Keratinocyte (primary cell): Measurements from ENCODE around the gene LTBR. TPM values are rescaled to one million over a fixed set of nuclear protein-coding genes. Genes with fewer than 3 reads are reported as not detected.

Source experiments
- DNase-seq: peaks from one replicate; pipeline ENCODE4 v3.0.0-alpha.2; 2011; ENCODE audit warnings: low read depth, missing footprints, low spot score
- FAIRE-seq: peaks from 2 replicates; lab custom pipeline; 2011; peaks lifted over from hg19 to GRCh38; lab: Jason Lieb, UNC
- H2AFZ ChIP-seq: 2 replicates; pipeline ENCODE4 v1.6.0; 2012; ENCODE audit warnings: low read length, control low read depth, inconsistent platforms; ENCODE audit not compliant: control insufficient read depth
- H3K27ac ChIP-seq: 2 replicates; pipeline ENCODE4 v1.5.1; 2011; ENCODE audit warnings: low read length; ENCODE audit not compliant: control insufficient read depth, insufficient read depth
- H3K27me3 ChIP-seq: 3 replicates; pipeline ENCODE4 v1.6.0; 2011; ENCODE audit warnings: low read length; ENCODE audit not compliant: control insufficient read depth, insufficient read depth; ENCODE audit errors: extremely low read depth
- H3K36me3 ChIP-seq, 2 experiments: 2 replicates in 1 of 2; 3 replicates in 1 of 2; pipeline ENCODE4 v1.5.1; 2011; ENCODE audit warnings: low read length in 2 of 2, mild to moderate bottlenecking in 1 of 2; ENCODE audit not compliant: control insufficient read depth in 2 of 2, insufficient read depth in 2 of 2; ENCODE audit errors: extremely low read depth in 1 of 2
- H3K4me1 ChIP-seq: 3 replicates; pipeline ENCODE4 v1.5.1; 2011; ENCODE audit warnings: low read length; ENCODE audit not compliant: control insufficient read depth, insufficient read depth; ENCODE audit errors: extremely low read depth
- H3K4me2 ChIP-seq: 3 replicates; pipeline ENCODE4 v1.6.0; 2011; ENCODE audit warnings: low read depth, low read length; ENCODE audit not compliant: control insufficient read depth, insufficient read depth; ENCODE audit errors: extremely low read depth
- H3K4me3 ChIP-seq, 3 experiments: fragments of 200-600 bp in 1 of 3; sonication (generic) in 1 of 3; 2 replicates in 2 of 3; 3 replicates in 1 of 3; pipeline ENCODE4 v1.5.1; 2011 to 2016; ENCODE audit warnings: low read length in 3 of 3, mild to moderate bottlenecking in 3 of 3, control low read depth in 2 of 3, inconsistent platforms in 1 of 3, low read depth in 1 of 3, mixed read lengths in 1 of 3, mixed run types in 1 of 3, moderate library complexity in 1 of 3; ENCODE audit not compliant: control insufficient read depth in 2 of 3, insufficient read depth in 2 of 3; ENCODE audit errors: extremely low read depth in 1 of 3
- H3K79me2 ChIP-seq: 2 replicates; pipeline ENCODE4 v1.6.0; 2012; ENCODE audit warnings: low read length; ENCODE audit not compliant: control insufficient read depth, insufficient read depth
- H3K9ac ChIP-seq: 3 replicates; pipeline ENCODE4 v1.6.0; 2011; ENCODE audit warnings: low read length; ENCODE audit not compliant: control insufficient read depth, insufficient read depth; ENCODE audit errors: extremely low read depth
- H3K9me1 ChIP-seq: 3 replicates; pipeline ENCODE4 v1.6.0; 2011; ENCODE audit warnings: low read length; ENCODE audit not compliant: control insufficient read depth, insufficient read depth; ENCODE audit errors: extremely low read depth
- H3K9me3 ChIP-seq: 2 replicates; pipeline ENCODE4 v1.5.1; 2012; ENCODE audit warnings: low read depth, low read length; ENCODE audit not compliant: control insufficient read depth
- H4K20me1 ChIP-seq: 3 replicates; pipeline ENCODE4 v1.6.0; 2011; ENCODE audit warnings: low read length; ENCODE audit not compliant: control insufficient read depth, insufficient read depth; ENCODE audit errors: extremely low read depth
- CTCF ChIP-seq, 3 experiments: IDR thresholded peaks in 1 of 3; conservative IDR thresholded peaks in 1 of 3; optimal IDR thresholded peaks in 1 of 3; 2 replicates in 2 of 3; 3 replicates in 1 of 3; pipeline versions ENCODE3 to v1.5.1; 2011; ENCODE audit warnings: low read length in 3 of 3, mild to moderate bottlenecking in 3 of 3, moderate library complexity in 2 of 3, control low read depth in 1 of 3, inconsistent platforms in 1 of 3; ENCODE audit not compliant: insufficient read depth in 2 of 3; ENCODE audit errors: extremely low read depth in 1 of 3
- EZH2 ChIP-seq: IDR thresholded peaks from one replicate; pipeline ENCODE4 v1.6.1; 2012; ENCODE audit warnings: inconsistent platforms, mild to moderate bottlenecking, low read length, moderate library complexity
- dilution Hi-C: fragments of 300-500 bp; cut with MboI; formaldehyde crosslinking; loops from one replicate; pipeline ENCODE4 v1.7.0; 2020; ENCODE audit warnings: low sequenced_read_pairs; ENCODE audit not compliant: extremely low pct_ligation_motif_present
- polyA plus RNA-seq, 5 experiments: library from polyadenylated mRNA; depleted of rRNA in 3 of 5; stranded (reverse) in 3 of 5; stranded (forward) in 1 of 5; unstranded in 1 of 5; fragments of >200 nt; gene quantifications; 1 replicate in 1 of 5; 2 replicates in 3 of 5; 3 replicates in 1 of 5; pipeline versions ENCODE4 v1.2.1 to v1.2.3, GENCODE V29; 2011 to 2012; ENCODE audit warnings: missing spikeins in 2 of 5, low read depth in 1 of 5, low replicate concordance in 1 of 5

The LTBR gene
- polyA plus RNA-seq, 1 donor (not counting 4 experiments of a cell fraction or from before 2014, with no cell fraction given), result 42.7 TPM

- H3K27ac ChIP-seq, result peak overlapping the region; percentile 95
- H3K36me3 ChIP-seq, result no peaks in the 10 kb centered on the region
- TF ChIP-seq CTCF (optimal IDR thresholded peaks at IDR 0.05 in 1 of 3, IDR thresholded peaks at IDR 0.05 in 1 of 3, conservative IDR thresholded peaks at IDR 0.05 in 1 of 3; ENCODE audit: extremely low read depth in 1 of 3, insufficient read depth in 2 of 3, low read length in 3 of 3), result peak in 2 of 3 experiments; percentile 19 to 46
- TF ChIP-seq EZH2, result no peak
- peak overlapping the region; percentile 65 for H3K4me2 ChIP-seq
- FAIRE-seq (peak; percentile 93), DNase-seq (peak; percentile 93)
- no peaks in the 10 kb centered on the region for H4K20me1 ChIP-seq
- peak overlapping the region; percentile 66 for H3K9ac ChIP-seq
- H3K79me2 ChIP-seq, result peaks cover 20% of the 10 kb centered on the region
- H3K4me1 ChIP-seq, result peaks cover 72% of the 10 kb centered on the region
- peak overlapping the region in 2 of 3 experiments; percentile 19 to 47 for H3K4me3 ChIP-seq
- dilution Hi-C loops, result no loop called here
- no peaks in the 10 kb centered on the region for H3K9me1 ChIP-seq
- no peaks in the 10 kb centered on the region for H3K27me3 ChIP-seq
- no peaks in the 10 kb centered on the region for H3K9me3 ChIP-seq
- H2AFZ ChIP-seq, result no peak overlapping the region
Measured at GRCh38 chr12:6370994-6371754, 12.8 kb upstream of the LTBR start.

DNA sequence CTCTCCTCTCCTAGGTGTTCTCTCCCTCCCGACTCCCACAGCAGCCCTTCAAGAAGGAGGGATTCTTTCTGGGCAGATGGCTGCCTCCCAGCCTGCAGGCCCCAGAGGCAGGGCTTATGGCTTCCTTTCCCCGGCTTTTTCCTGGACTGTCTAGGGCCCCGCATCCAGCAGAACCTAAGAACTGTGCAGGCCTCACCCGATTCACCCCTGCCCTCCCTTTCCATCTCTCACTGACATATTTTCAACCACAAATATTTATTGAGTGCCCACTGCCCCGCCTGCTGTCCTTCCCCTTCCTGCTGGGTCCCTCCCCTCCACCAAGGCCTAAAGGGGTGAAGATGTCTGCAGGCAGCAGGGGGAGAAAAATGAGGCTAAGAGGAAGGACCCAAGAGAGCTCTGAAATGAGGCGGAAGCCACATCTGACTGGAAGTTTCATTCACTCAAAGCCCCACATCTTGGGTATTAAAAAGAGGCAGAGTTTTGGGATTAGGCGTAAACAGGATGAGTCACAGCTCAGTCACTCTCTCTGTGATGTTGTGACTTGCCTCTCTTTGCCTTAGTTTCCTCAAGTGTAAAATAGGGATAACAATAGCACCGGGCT is 11.5 kb upstream of the LTBR start:
- no peaks in the 10 kb centered on the region for H4K20me1 ChIP-seq
- peaks cover 20% of the 10 kb centered on the region for H3K79me2 ChIP-seq
- H3K27ac ChIP-seq, result peak overlapping the region; percentile 95
- H3K9me1 ChIP-seq, result no peaks in the 10 kb centered on the region
- H3K4me3 ChIP-seq, result peak overlapping the region; percentile 14 to 58 (median 20)
- H3K36me3 ChIP-seq, result no peaks in the 10 kb centered on the region
- H2AFZ ChIP-seq, result peak overlapping the region; percentile 55
- dilution Hi-C loops, result no loop called here
- peak overlapping the region; percentile 83 for H3K9ac ChIP-seq
- FAIRE-seq, result peak; percentile 99
- no peaks in the 10 kb centered on the region for H3K27me3 ChIP-seq
- no peaks in the 10 kb centered on the region for H3K9me3 ChIP-seq
- DNase-seq, result peak; percentile 66
- peaks cover 85% of the 10 kb centered on the region for H3K4me1 ChIP-seq
- H3K4me2 ChIP-seq, result peak overlapping the region; percentile 86
- TF ChIP-seq CTCF (optimal IDR thresholded peaks at IDR 0.05 in 1 of 3, IDR thresholded peaks at IDR 0.05 in 1 of 3, conservative IDR thresholded peaks at IDR 0.05 in 1 of 3; ENCODE audit: extremely low read depth in 1 of 3, insufficient read depth in 2 of 3, low read length in 3 of 3) (no peak), EZH2 (no peak)
